K562 (cell line): ENCODE results near the gene LAMA1. TPM values are rescaled to one million over a fixed set of nuclear protein-coding genes. Genes with fewer than 3 reads are reported as not detected.

ENCODE experiments used
- ATAC-seq: fragments of 200-7000 bp; cut with Tn5 transposase; 3 replicates; pipeline ENCODE4 v1.9.1; 2020; ENCODE audit warnings: moderate library complexity
- BruUV-seq: library from RNA; stranded (reverse); fragments of 400-500 nt; replicated peaks from 2 replicates; lab custom pipeline; 2021; lab: Mats Ljungman, UMichigan
- CTCF ChIA-PET: fragments of 300-600 bp; formaldehyde crosslinking; extraction: SDS; loops from one replicate; lab custom pipeline; 2021; ENCODE audit warnings: low intra/inter-chr PET ratio; lab: Yijun Ruan, JAX
- POLR2A ChIA-PET: fragments of 300-600, 350-650 bp; sonication (Branson Sonifier 250); formaldehyde crosslinking; extraction: SDS; loops from one replicate; lab custom pipeline; 2021; ENCODE audit warnings: antibody characterized with exemption, inconsistent platforms; lab: Yijun Ruan, JAX
- DNase-seq, 4 experiments: peaks; one replicate each; pipeline versions ENCODE4 v3.0.0 to v3.0.0-alpha.2; 2011 to 2018; ENCODE audit warnings: low spot score in 3 of 4, mixed read lengths in 3 of 4; ENCODE audit errors: extremely low read depth in 1 of 4
- FAIRE-seq: peaks from 2 replicates; lab custom pipeline; 2011; peaks lifted over from hg19 to GRCh38; lab: Jason Lieb, UNC
- H2AFZ ChIP-seq: 2 replicates; pipeline ENCODE4 v1.6.0; 2011; ENCODE audit warnings: low read depth, low read length, control low read depth, inconsistent platforms
- H3K27ac ChIP-seq: fragments of 200-600 bp; 3 replicates; pipeline ENCODE4 v1.8.0; 2011; ENCODE audit warnings: low read depth, mild to moderate bottlenecking, control low read depth, inconsistent platforms, low read length, moderate library complexity, mixed read lengths; ENCODE audit errors: extremely low read depth
- H3K27me3 ChIP-seq, 2 experiments: fragments of 300-600 bp in 1 of 2; 2 replicates in 1 of 2; 3 replicates in 1 of 2; pipeline versions ENCODE4 v1.6.0 to v1.8.0; 2011; ENCODE audit warnings: inconsistent platforms in 2 of 2, low read length in 2 of 2, mild to moderate bottlenecking in 1 of 2, mixed read lengths in 1 of 2, moderate library complexity in 1 of 2; ENCODE audit not compliant: control insufficient read depth in 2 of 2, insufficient read depth in 2 of 2
- H3K36me3 ChIP-seq: fragments of 300-600 bp; 3 replicates; pipeline ENCODE4 v1.8.0; 2011; ENCODE audit warnings: mild to moderate bottlenecking, low read length, inconsistent platforms; ENCODE audit not compliant: control insufficient read depth, insufficient read depth
- H3K4me1 ChIP-seq, 2 experiments: fragments of 200-600 bp in 1 of 2; replicated peaks in 1 of 2; 2 replicates in 1 of 2; 3 replicates in 1 of 2; pipeline versions ENCODE4 v1.5.1 to v1.8.0; 2011; ENCODE audit warnings: inconsistent platforms in 2 of 2, low read length in 2 of 2, mild to moderate bottlenecking in 1 of 2, mixed read lengths in 1 of 2, moderate library complexity in 1 of 2; ENCODE audit not compliant: control insufficient read depth in 2 of 2, insufficient read depth in 2 of 2
- H3K4me2 ChIP-seq: 2 replicates; pipeline ENCODE4 v1.6.1; 2011; ENCODE audit warnings: low read length, control low read depth, inconsistent platforms, mixed read lengths; ENCODE audit not compliant: insufficient read depth
- H3K4me3 ChIP-seq: fragments of 200-600 bp; sonication (generic), shearing (Covaris generic); 2 replicates; pipeline ENCODE4 v1.5.1; 2016; ENCODE audit warnings: control low read depth, inconsistent platforms
- H3K79me2 ChIP-seq: fragments of 200-600 bp; 3 replicates; pipeline ENCODE4 v1.8.0; 2011; ENCODE audit warnings: low read length, inconsistent platforms; ENCODE audit not compliant: control insufficient read depth, insufficient read depth
- H3K9ac ChIP-seq, 2 experiments: 2 replicates each; pipeline versions ENCODE4 v1.6.0 to v1.6.1; 2011; ENCODE audit warnings: low read depth in 2 of 2, low read length in 2 of 2, control low read depth in 1 of 2, inconsistent platforms in 1 of 2, mild to moderate bottlenecking in 1 of 2, mixed read lengths in 1 of 2; ENCODE audit not compliant: insufficient read depth in 1 of 2
- H3K9me1 ChIP-seq: one replicate; pipeline ENCODE4 v1.6.0; 2011; ENCODE audit warnings: inconsistent platforms, mild to moderate bottlenecking, low read length, moderate library complexity; ENCODE audit not compliant: control insufficient read depth, insufficient read depth
- H3K9me3 ChIP-seq: replicated peaks from 2 replicates; pipeline ENCODE4 v1.5.1; 2011; ENCODE audit warnings: low read depth, low read length, inconsistent platforms; ENCODE audit not compliant: control insufficient read depth, insufficient read depth
- H4K20me1 ChIP-seq: replicated peaks from 2 replicates; pipeline ENCODE4 v1.6.1; 2011; ENCODE audit warnings: low read length, inconsistent platforms, mixed read lengths; ENCODE audit not compliant: control insufficient read depth, insufficient read depth
- ARNT ChIP-seq, 2 experiments: fragments of 450-650 bp; IDR thresholded peaks; 2 replicates each; pipeline ENCODE4 v1.6.1; 2016; ENCODE audit warnings: mild to moderate bottlenecking in 1 of 2
- E2F4 ChIP-seq: sonication (generic); formaldehyde crosslinking; IDR thresholded peaks from 2 replicates; pipeline ENCODE4 v1.8.0; 2022; ENCODE audit warnings: mild to moderate bottlenecking, low read depth, missing genetic modification reagents
- HDAC3 ChIP-seq: fragments of 450-650 bp; IDR thresholded peaks from 2 replicates; pipeline ENCODE4 v1.6.1; 2018; ENCODE audit warnings: borderline replicate concordance, mild to moderate bottlenecking, moderate library complexity; ENCODE audit not compliant: partially characterized antibody
- L3MBTL2 ChIP-seq: fragments of 450-650 bp; IDR thresholded peaks from 2 replicates; pipeline ENCODE4 v1.6.1; 2016; ENCODE audit warnings: mild to moderate bottlenecking, moderate library complexity
- NR2C2 ChIP-seq, 2 experiments: fragments of 200-800 bp in 1 of 2; sonication (Bioruptor generic) in 1 of 2; sonication (generic) in 1 of 2; formaldehyde crosslinking in 1 of 2; IDR thresholded peaks; 2 replicates each; pipeline versions ENCODE4 v1.6.1 to v1.8.0; 2016 to 2022; ENCODE audit warnings: mild to moderate bottlenecking in 1 of 2, missing compliant biosample characterization in 1 of 2, missing genetic modification characterization in 1 of 2, missing genetic modification reagents in 1 of 2
- PATZ1 ChIP-seq: fragments of 250-450 bp; sonication (Bioruptor Pico); IDR thresholded peaks from 2 replicates; pipeline ENCODE4 v1.5.0; 2020; ENCODE audit warnings: mild to moderate bottlenecking, borderline replicate concordance
- TRIM28 ChIP-seq: fragments of 450-650 bp; IDR thresholded peaks from 2 replicates; pipeline ENCODE4 v1.6.1; 2017
- ZNF184 ChIP-seq: sonication (generic); formaldehyde crosslinking; IDR thresholded peaks from 2 replicates; pipeline ENCODE4 v1.5.0; 2020; ENCODE audit warnings: missing genetic modification reagents
- ZNF764 ChIP-seq: fragments of 250-450 bp; sonication (Bioruptor Pico); IDR thresholded peaks from 2 replicates; pipeline ENCODE4 v1.4.0; 2020; ENCODE audit warnings: low read depth, mild to moderate bottlenecking, moderate library complexity
- WGBS: fragments of 100-300 bp; shearing (Covaris generic); methylation state at CpG from one replicate; pipeline ENCODE4 v1.1.6; 2016; ENCODE audit warnings: low coverage, mixed read lengths; ENCODE audit not compliant: insufficient coverage; ENCODE audit errors: missing lambda C conversion rate; 5-methylcytosine and 5-hydroxymethylcytosine counted together
- in situ Hi-C: fragments of 300-500 bp; cut with MboI; formaldehyde crosslinking; loops from 4 replicates; pipeline ENCODE4 v1.15.0; 2018; ENCODE audit warnings: inconsistent platforms, mixed read lengths
- intact Hi-C: fragments of 100-400 bp; cut with micrococcal nuclease; formaldehyde crosslinking; loops from 2 replicates; pipeline ENCODE4 v1.14.2; 2022
- polyA plus RNA-seq, 8 experiments: library from polyadenylated mRNA; depleted of rRNA in 4 of 8; stranded (reverse) in 5 of 8; unstranded in 3 of 8; fragments of >200 nt; fragmentation: Nextera tagmentation in 2 of 8; fragmentation: Illumina TruSeq in 1 of 8; extraction: Ambion mirVana in 2 of 8; extraction: Trizol in 1 of 8; gene quantifications; 2 replicates each; pipeline versions ENCODE4 v1.2.1 to v1.2.3, GENCODE V29; 2011 to 2014; ENCODE audit warnings: inconsistent platforms in 1 of 8, missing spikeins in 1 of 8
- total RNA-seq, 7 experiments: library from RNA; depleted of rRNA in 6 of 7; stranded (reverse); fragments of >200 nt in 6 of 7; fragmentation: Illumina TruSeq in 2 of 7; extraction: Trizol in 2 of 7; gene quantifications; 2 replicates each; pipeline versions ENCODE4 v1.2.1 to v1.2.3, GENCODE V29; 2011 to 2021; ENCODE audit warnings: low replicate concordance in 1 of 7
- TF ChIP-seq, protein P1 (sequence below): fragments of 250-450 bp; sonication (Bioruptor Pico); IDR thresholded peaks from 2 replicates; pipeline ENCODE4 v1.5.0; 2022; ENCODE audit warnings: mild to moderate bottlenecking
- TF ChIP-seq, protein P2 (sequence below): fragments of 450-650 bp; conservative IDR thresholded peaks from 2 replicates; pipeline ENCODE4 v1.6.1; 2016; ENCODE audit warnings: missing genetic modification characterization, low read depth, mild to moderate bottlenecking, control low read depth, missing compliant biosample characterization

Gene LAMA1
- total and polyA plus RNA-seq, 9 of the 15 experiments (the other 6 are each of a cell fraction or from before 2014, with no cell fraction given): 0.04 TPM; not detected in 8

- ATAC-seq: no peak
- H3K9me3 ChIP-seq: no peaks in the 10 kb centered on the region
- no peaks in the 10 kb centered on the region for H3K4me1 ChIP-seq
- no TSS peak for BruUV-seq
- no peak for FAIRE-seq
- H3K9ac ChIP-seq: no peak overlapping the region
- no peaks in the 10 kb centered on the region for H3K36me3 ChIP-seq
- H3K4me2 ChIP-seq: no peak overlapping the region
- H3K4me3 ChIP-seq: no peak overlapping the region
- DNase-seq: no peak
- H3K27me3 ChIP-seq: peaks cover 12 to 17% of the 10 kb centered on the region in 2 experiments; a peak in 4 of 5 replicates
- ChIA-PET CTCF (no interaction called here), POLR2A (interaction anchor here (0.6 kb wide), 1 partner anchor 159 kb away, joined by 3 read pairs; no protein-coding TSS in a partner anchor)
- H2AFZ ChIP-seq: no peak overlapping the region
- intact Hi-C loops (no loop called here), in situ Hi-C loops (no loop called here)
- no peak overlapping the region for H3K27ac ChIP-seq
- TF ChIP-seq TRIM28: no peak
- TF ChIP-seq ZNF764 (CRISPR knock-in tag): no peak
- TF ChIP-seq, protein P1, sequence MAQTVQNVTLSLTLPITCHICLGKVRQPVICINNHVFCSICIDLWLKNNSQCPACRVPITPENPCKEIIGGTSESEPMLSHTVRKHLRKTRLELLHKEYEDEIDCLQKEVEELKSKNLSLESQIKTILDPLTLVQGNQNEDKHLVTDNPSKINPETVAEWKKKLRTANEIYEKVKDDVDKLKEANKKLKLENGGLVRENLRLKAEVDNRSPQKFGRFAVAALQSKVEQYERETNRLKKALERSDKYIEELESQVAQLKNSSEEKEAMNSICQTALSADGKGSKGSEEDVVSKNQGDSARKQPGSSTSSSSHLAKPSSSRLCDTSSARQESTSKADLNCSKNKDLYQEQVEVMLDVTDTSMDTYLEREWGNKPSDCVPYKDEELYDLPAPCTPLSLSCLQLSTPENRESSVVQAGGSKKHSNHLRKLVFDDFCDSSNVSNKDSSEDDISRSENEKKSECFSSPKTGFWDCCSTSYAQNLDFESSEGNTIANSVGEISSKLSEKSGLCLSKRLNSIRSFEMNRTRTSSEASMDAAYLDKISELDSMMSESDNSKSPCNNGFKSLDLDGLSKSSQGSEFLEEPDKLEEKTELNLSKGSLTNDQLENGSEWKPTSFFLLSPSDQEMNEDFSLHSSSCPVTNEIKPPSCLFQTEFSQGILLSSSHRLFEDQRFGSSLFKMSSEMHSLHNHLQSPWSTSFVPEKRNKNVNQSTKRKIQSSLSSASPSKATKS (CRISPR knock-in tag): no peak
- no peak for TF ChIP-seq ZNF184 (CRISPR knock-in tag)
- TF ChIP-seq ARNT (IDR thresholded peaks at IDR 0.05): no peak
- no peak for TF ChIP-seq E2F4 (CRISPR knock-in tag)
- no peak for TF ChIP-seq PATZ1
- TF ChIP-seq, protein P2, sequence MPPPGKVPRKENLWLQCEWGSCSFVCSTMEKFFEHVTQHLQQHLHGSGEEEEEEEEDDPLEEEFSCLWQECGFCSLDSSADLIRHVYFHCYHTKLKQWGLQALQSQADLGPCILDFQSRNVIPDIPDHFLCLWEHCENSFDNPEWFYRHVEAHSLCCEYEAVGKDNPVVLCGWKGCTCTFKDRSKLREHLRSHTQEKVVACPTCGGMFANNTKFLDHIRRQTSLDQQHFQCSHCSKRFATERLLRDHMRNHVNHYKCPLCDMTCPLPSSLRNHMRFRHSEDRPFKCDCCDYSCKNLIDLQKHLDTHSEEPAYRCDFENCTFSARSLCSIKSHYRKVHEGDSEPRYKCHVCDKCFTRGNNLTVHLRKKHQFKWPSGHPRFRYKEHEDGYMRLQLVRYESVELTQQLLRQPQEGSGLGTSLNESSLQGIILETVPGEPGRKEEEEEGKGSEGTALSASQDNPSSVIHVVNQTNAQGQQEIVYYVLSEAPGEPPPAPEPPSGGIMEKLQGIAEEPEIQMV: no peak
- TF ChIP-seq HDAC3: no peak
- no peak for TF ChIP-seq NR2C2 (CRISPR knock-in tag; IDR thresholded peaks at IDR 0.05)
- TF ChIP-seq NR2C2 (tag; IDR thresholded peaks at IDR 0.05): no peak
- no peak for TF ChIP-seq L3MBTL2
- WGBS: 2% methylated on average over 9 of the region's 9 CpGs
- no peaks in the 10 kb centered on the region for H3K79me2 ChIP-seq
- H3K9me1 ChIP-seq: no peaks in the 10 kb centered on the region
- no peaks in the 10 kb centered on the region for H4K20me1 ChIP-seq
Measured at GRCh38 chr18:6962571-6963451, 154.8 kb downstream of the LAMA1 start.
